WTC11 (cell line): ENCODE results near the gene KRTAP5-6. TPM values are rescaled to one million over a fixed set of nuclear protein-coding genes. Genes with fewer than 3 reads are reported as not detected.

ENCODE experiments used
- ATAC-seq: fragments of 200-7000 bp; cut with Tn5 transposase; 2 replicates; pipeline ENCODE4 v1.10.0; 2021; ENCODE audit warnings: mild to moderate bottlenecking, moderate library complexity
- CTCF ChIA-PET: fragments of 300-600 bp; sonication (Branson Sonifier 250); formaldehyde crosslinking; loops from one replicate; lab custom pipeline; 2021; ENCODE audit warnings: antibody characterized with exemption; lab: Charles Lee
- POLR2A ChIA-PET: fragments of 350-600 bp; sonication (Branson Sonifier 250); formaldehyde crosslinking; loops from one replicate; lab custom pipeline; 2021; ENCODE audit warnings: antibody characterized with exemption; lab: Charles Lee
- DNase-seq: peaks from one replicate; pipeline ENCODE4 v3.0.0; 2021; ENCODE audit warnings: low spot score
- H3K27ac Mint-ChIP-seq: 2 replicates; pipeline ENCODE4 v1.8.0; 2021; ENCODE audit warnings: mixed read lengths
- H3K27me3 Mint-ChIP-seq: 2 replicates; pipeline ENCODE4 v1.8.0; 2021; ENCODE audit warnings: low read depth, mild to moderate bottlenecking, moderate library complexity, mixed read lengths
- H3K36me3 Mint-ChIP-seq: 2 replicates; pipeline ENCODE4 v1.8.0; 2021; ENCODE audit warnings: mixed read lengths
- H3K4me1 Mint-ChIP-seq: 2 replicates; pipeline ENCODE4 v1.8.0; 2022; ENCODE audit warnings: mixed read lengths
- H3K4me3 Mint-ChIP-seq: 2 replicates; pipeline ENCODE4 v1.8.0; 2021; ENCODE audit warnings: mild to moderate bottlenecking, moderate library complexity, mixed read lengths
- H3K9me3 Mint-ChIP-seq: 2 replicates; pipeline ENCODE4 v1.8.0; 2021; ENCODE audit warnings: mixed read lengths
- AFF4 ChIP-seq: sonication (generic); formaldehyde crosslinking; IDR thresholded peaks from 2 replicates; pipeline ENCODE4 v1.8.1; 2023; ENCODE audit warnings: mild to moderate bottlenecking, missing genetic modification reagents, borderline replicate concordance
- CREM ChIP-seq: sonication (generic); formaldehyde crosslinking; IDR thresholded peaks from 2 replicates; pipeline ENCODE4 v1.8.1; 2022; ENCODE audit warnings: mild to moderate bottlenecking, missing genetic modification reagents, moderate library complexity
- E2F1 ChIP-seq: sonication (generic); formaldehyde crosslinking; IDR thresholded peaks from 2 replicates; pipeline ENCODE4 v1.8.0; 2022; ENCODE audit warnings: mild to moderate bottlenecking, missing genetic modification reagents
- E2F4 ChIP-seq: sonication (generic); formaldehyde crosslinking; IDR thresholded peaks from 2 replicates; pipeline ENCODE4 v1.8.1; 2022; ENCODE audit warnings: low read depth, mild to moderate bottlenecking, moderate library complexity, missing genetic modification reagents, borderline replicate concordance
- FOXJ3 ChIP-seq: sonication (generic); formaldehyde crosslinking; IDR thresholded peaks from 2 replicates; pipeline ENCODE4 v1.9.0; 2021; ENCODE audit warnings: missing genetic modification reagents, mild to moderate bottlenecking, borderline replicate concordance
- FOXK1 ChIP-seq: sonication (generic); formaldehyde crosslinking; IDR thresholded peaks from 2 replicates; pipeline ENCODE4 v1.8.0; 2022; ENCODE audit warnings: mild to moderate bottlenecking, moderate library complexity, missing genetic modification reagents
- KAT7 ChIP-seq: sonication (generic); formaldehyde crosslinking; IDR thresholded peaks from 2 replicates; pipeline ENCODE4 v1.8.1; 2023; ENCODE audit warnings: missing genetic modification reagents, mild to moderate bottlenecking, borderline replicate concordance
- MXD4 ChIP-seq: fragments of 250-450 bp; sonication (Bioruptor Pico); IDR thresholded peaks from 2 replicates; pipeline ENCODE4 v1.8.0; 2021; ENCODE audit warnings: mild to moderate bottlenecking, moderate library complexity, borderline replicate concordance
- OVOL2 ChIP-seq: fragments of 250-450 bp; sonication (Bioruptor Pico); IDR thresholded peaks from 2 replicates; pipeline ENCODE4 v1.9.0; 2021; ENCODE audit warnings: mild to moderate bottlenecking, borderline replicate concordance
- SMAD4 ChIP-seq: sonication (generic); formaldehyde crosslinking; IDR thresholded peaks from 2 replicates; pipeline ENCODE4 v1.8.0; 2022; ENCODE audit warnings: mild to moderate bottlenecking, missing genetic modification reagents
- STAT6 ChIP-seq: sonication (generic); formaldehyde crosslinking; conservative IDR thresholded peaks from 2 replicates; pipeline ENCODE4 v1.8.1; 2023; ENCODE audit warnings: mild to moderate bottlenecking, low read depth, missing genetic modification reagents, moderate library complexity
- USF1 ChIP-seq: sonication (generic); formaldehyde crosslinking; IDR thresholded peaks from 2 replicates; pipeline ENCODE4 v1.8.0; 2022; ENCODE audit warnings: mild to moderate bottlenecking, missing genetic modification reagents
- ZNF121 ChIP-seq: sonication (generic); formaldehyde crosslinking; IDR thresholded peaks from 2 replicates; pipeline ENCODE4 v1.8.0; 2023; ENCODE audit warnings: missing genetic modification reagents
- ZNF219 ChIP-seq: sonication (generic); formaldehyde crosslinking; IDR thresholded peaks from 2 replicates; pipeline ENCODE4 v1.8.0; 2023; ENCODE audit warnings: missing genetic modification reagents, mild to moderate bottlenecking, borderline replicate concordance
- ZNF423 ChIP-seq: fragments of 250-450 bp; sonication (Bioruptor Pico); IDR thresholded peaks from 2 replicates; pipeline ENCODE4 v2.1.2; 2022; ENCODE audit warnings: mild to moderate bottlenecking, moderate library complexity
- ZNF425 ChIP-seq: fragments of 250-450 bp; sonication (Bioruptor Pico); conservative IDR thresholded peaks from 2 replicates; pipeline ENCODE4 v1.9.0; 2021; ENCODE audit warnings: mild to moderate bottlenecking
- total RNA-seq: library from RNA; stranded (reverse); gene quantifications from 3 replicates; pipeline ENCODE4 v1.2.3, GENCODE V29; 2021

The KRTAP5-6 gene
- total RNA-seq, 1 experiment from 2014 or later = 0.35 TPM

- DNase-seq (no peak), ATAC-seq (no peak)
- no peaks in the 10 kb centered on the region for H3K36me3 Mint-ChIP-seq
- no peak overlapping the region for H3K4me3 Mint-ChIP-seq
- H3K27me3 Mint-ChIP-seq = peaks cover 43% of the 10 kb centered on the region
- ChIA-PET CTCF (interaction anchor here (0.7 to 2.8 kb wide), 7 partner anchors 49 to 298 kb away, joined by 3 to 17 read pairs (median 3); no protein-coding TSS in a partner anchor), POLR2A (no interaction called here)
- H3K4me1 Mint-ChIP-seq = no peaks in the 10 kb centered on the region
- no peak for TF ChIP-seq E2F1 (CRISPR knock-in tag)
- no peak overlapping the region for H3K27ac Mint-ChIP-seq
- H3K9me3 Mint-ChIP-seq = peaks cover 29% of the 10 kb centered on the region
These were observed 4.3 kb downstream of the KRTAP5-6 start for GRCh38 chr11:1701091-1701807.

- Mint-ChIP-seq H3K4me3 (no peak overlapping the region), H3K4me1 (no peaks in the 10 kb centered on the region), H3K27me3 (peaks cover 46% of the 10 kb centered on the region), H3K36me3 (no peaks in the 10 kb centered on the region; the same call in 1 of the 2 replicates), H3K27ac (no peak overlapping the region), H3K9me3 (peaks cover 31% of the 10 kb centered on the region)
- DNase-seq (no peak), ATAC-seq (no peak)
- POLR2A ChIA-PET = interaction anchor here (0.5 kb wide), 1 partner anchor 62 kb away, joined by 4 read pairs; no protein-coding TSS in a partner anchor
- CTCF ChIA-PET = interaction anchor here (2.8 kb wide), 1 partner anchor 50 kb away, joined by 17 read pairs; no protein-coding TSS in a partner anchor
- TF ChIP-seq FOXJ3 = no peak
- no peak for TF ChIP-seq USF1 (CRISPR knock-in tag)
- TF ChIP-seq STAT6 (CRISPR knock-in tag) = no peak
- TF ChIP-seq ZNF425 = no peak
- TF ChIP-seq KAT7 (CRISPR knock-in tag) = no peak
- TF ChIP-seq ZNF121 = no peak
- TF ChIP-seq CREM (CRISPR knock-in tag) = no peak
- TF ChIP-seq ZNF219 (CRISPR knock-in tag) = no peak
- no peak for TF ChIP-seq MXD4 (CRISPR knock-in tag)
- TF ChIP-seq FOXK1 (CRISPR knock-in tag) = no peak
- TF ChIP-seq OVOL2 (CRISPR knock-in tag) = no peak
- TF ChIP-seq SMAD4 (CRISPR knock-in tag) = no peak
- TF ChIP-seq E2F1 (CRISPR knock-in tag) = no peak
- TF ChIP-seq E2F4 (CRISPR knock-in tag) = no peak
- no peak for TF ChIP-seq ZNF423 (CRISPR knock-in tag)
- TF ChIP-seq AFF4 (CRISPR knock-in tag) = no peak
These were observed 5.5 kb downstream of the KRTAP5-6 start for GRCh38 chr11:1702506-1702905.
